HG03558 (cell line): Measurements from ENCODE around the gene FLT3.
"Not testable (repeated sequence)": the region's sequence is repeated elsewhere in the genome, so short reads cannot be mapped to it uniquely, and the experiment has no call there.

Experiments used
- ATAC-seq: cut with Tn5 transposase; IDR thresholded peaks from one replicate; pipeline ENCODE4 v1.9.1; 2021; ENCODE audit warnings: moderate number of reproducible peaks; ENCODE audit not compliant: unreplicated experiment; ENCODE audit errors: extremely low read depth

The FLT3 gene

DNA sequence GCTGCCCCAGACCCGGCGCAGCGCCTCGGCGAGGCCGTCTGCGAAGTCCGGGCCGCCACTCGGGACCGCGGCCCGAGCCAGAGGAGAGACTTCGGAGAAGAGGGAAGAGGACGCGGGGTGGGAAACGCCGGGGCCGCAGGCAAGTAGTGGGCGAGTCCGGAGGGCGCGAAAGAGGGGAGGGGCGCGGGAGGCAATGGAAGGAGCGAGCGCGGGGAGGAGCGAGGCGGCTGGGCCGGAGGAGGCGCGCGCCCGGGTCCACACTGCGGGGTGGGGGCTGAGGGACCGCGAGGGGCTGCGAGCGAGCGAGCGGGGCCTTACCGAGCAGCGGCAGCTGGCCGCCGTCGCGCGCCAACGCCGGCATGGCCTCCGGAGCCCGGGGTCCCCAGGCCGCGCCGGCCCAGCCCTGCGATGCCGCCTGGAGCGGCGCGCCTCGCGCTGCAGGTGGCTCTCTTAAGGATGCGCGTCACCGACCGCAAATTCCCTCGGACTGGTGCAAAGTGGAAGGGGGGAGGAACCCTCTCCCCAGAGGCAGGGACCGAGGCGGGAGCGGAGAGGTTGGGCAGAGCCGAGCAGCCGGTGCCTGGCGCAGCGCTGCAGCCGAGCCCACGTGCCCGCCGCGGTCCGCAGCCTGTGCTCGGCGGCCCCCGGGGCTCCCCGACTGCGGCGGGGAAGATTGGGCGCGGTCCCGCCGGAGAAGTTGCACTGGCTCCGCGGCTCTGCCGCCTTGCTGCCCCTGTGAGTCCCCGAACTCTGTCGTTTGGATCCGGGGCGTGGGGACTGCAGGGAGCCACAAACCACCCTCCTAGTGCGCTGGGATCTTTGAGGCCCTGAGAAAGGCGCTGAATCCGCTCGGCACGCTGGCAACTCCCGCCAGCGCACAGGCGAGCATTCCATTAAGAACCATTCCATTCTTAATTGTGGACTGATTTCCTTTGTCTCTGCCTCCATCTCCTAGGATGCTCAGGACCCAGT, at the start of gene FLT3:
Gene FLT3, minus strand, starts transcription at position 427 of the 972 bp plus-strand sequence. Its CDS starts 66 bp downstream, at position 361.
- ATAC-seq: no peak

DNA sequence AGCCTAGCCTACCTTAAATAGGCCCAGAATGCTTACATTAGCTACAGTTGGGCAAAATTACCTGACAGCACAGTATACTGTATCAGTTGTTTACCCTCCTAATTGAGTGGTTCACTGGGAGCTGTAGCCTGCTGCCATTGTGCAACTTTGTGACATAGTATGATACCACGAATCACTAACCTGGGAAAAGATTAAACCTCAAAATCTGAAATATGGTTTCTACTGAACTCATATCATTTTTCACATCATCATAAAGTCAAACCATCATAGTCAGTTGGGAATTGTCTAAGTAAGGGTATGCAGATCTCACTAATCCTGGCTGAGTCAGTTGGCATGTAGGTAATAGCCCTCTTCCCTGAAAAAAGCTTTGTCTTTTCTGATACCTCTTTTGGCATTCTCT, 47.1 kb upstream of the FLT3 start:
- no peak for ATAC-seq

DNA sequence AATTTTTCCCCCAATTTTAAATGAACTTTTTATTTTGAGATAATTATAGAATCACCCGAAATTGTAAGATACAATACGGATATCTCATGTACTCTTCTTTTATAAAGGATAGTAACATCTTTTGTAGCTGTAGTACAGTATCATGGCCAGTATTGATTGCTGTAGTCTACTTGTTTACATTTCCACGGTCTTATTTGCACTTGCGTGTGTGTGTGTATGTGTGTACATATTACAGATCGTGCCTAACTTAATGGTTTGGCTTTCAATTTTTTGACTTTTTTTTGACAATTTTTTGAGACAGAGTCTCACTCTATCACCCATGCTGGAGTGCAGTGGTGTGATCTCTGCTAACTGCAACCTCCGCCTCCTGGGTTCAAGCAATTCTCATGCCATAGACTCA, 44.7 kb upstream of the FLT3 start:
- no peak for ATAC-seq

GRCh38 chr13:28141542-28141941, 41.2 kb upstream of the FLT3 start:
- not testable (repeated sequence) for ATAC-seq

GRCh38 chr13:28140433-28141125, 40.2 kb upstream of the FLT3 start:
- ATAC-seq: no peak

GRCh38 chr13:28138756-28139470, 38.5 kb upstream of the FLT3 start:
- ATAC-seq: no peak

DNA sequence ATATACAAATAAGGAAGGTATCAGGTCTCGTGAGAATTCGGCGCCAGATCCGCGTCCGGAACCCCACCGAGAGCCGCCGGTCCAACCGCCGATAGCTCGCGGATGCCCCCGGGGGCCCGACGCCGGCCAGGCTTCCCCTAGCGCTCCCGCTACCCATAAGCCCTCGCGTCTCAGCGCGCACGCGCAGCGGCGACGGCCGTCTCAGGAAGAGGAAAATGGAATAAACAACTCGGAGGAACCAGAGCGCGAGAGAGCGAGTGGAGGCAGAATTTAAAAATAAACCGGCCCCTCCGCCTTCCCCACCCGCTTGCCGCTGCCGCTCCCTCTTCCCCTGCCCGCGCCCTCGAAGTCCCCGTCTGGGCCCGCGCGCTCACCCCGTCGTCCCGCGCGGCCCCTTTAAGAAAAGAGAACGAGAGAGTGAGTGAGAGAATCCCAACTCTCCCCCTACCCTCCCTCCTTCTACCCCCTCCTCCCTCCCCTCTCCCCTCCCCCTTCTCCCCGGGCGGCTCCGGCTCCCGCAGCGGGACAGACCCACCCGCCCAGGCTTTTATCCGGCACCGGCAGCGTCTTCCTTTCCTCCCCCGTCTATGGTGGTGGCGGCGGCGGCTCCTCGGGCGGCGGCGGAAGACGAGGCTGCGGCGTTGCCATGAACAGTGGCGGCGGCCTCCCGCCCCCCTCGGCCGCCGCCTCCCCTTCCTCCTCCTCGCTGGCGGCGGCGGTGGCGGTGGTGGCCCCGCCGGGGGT, 37.8 kb upstream of the FLT3 start, which contains the start of gene PAN3:
Gene PAN3, plus strand, starts transcription at position 534 of the 744 bp plus-strand sequence. Its CDS starts 113 bp downstream, at position 647.
- peak; percentile 31 for ATAC-seq

GRCh38 chr13:28137596-28137995, 37.2 kb upstream of the FLT3 start:
- no peak for ATAC-seq

- ATAC-seq: no peak
These were observed 36.5 kb upstream of the FLT3 start for GRCh38 chr13:28136916-28137315.

DNA sequence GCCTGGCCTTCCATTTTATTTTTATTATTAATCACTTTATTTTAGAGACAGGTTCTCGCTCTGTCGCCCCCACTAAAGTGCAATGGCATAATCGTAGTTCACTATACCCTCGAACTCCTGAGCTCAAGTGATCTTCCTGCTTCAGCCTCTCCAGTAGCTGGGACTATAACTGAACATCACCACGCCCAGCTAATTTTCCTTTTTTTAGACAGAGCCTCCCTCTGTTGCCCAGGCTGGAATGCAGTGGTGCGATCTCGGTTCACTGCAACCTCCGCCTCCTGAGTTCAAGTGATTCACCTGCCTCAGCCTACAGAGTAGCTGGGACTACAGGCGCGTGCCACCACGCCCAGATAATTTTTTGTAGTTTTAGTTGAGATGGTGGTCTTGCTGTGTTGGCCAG, 31.3 kb upstream of the FLT3 start:
- ATAC-seq: no peak

GRCh38 chr13:28129911-28130693, 29.7 kb upstream of the FLT3 start:
- no peak for ATAC-seq

DNA sequence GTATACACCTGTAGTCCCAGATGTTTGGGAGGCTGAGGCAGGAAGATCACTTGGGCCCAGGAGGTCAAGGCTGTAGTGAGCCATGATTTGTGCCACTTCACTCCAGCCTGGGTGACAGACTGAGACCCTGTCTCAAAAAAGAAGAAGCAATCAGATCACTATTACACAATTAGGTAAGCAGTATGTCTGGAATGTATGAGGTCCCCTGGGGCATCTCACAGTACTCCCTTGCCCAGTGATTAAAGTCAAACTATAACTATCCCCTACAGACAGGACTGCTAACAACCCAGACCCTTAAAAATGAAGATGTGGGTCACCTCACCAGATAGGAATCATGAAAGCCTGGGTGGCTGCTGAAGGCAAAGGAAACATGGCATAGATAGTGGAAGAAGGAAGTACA, 28.6 kb upstream of the FLT3 start:
- no peak for ATAC-seq

GRCh38 chr13:28128030-28128429, 27.7 kb upstream of the FLT3 start:
- ATAC-seq: no peak

- no peak for ATAC-seq
These were observed 20.8 kb upstream of the FLT3 start for GRCh38 chr13:28121224-28121623.

DNA sequence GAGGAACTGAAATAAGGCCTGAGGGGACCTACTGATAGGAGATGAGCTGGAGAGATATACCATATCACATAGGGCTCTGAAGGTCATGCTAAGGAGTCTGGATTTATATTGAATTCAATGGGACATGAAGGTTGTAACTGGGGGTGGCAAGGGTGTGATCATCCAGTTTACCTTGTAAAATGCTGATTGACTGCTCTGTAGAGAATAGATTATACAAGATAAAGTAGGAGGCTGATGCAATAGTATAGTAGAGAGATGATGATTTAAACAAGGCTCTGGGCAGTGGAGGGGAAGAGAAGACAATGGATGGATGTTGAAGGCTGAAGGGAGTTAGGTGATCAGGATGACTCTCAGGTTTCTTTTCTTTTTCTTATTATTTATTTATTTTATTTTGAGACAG, 19.9 kb upstream of the FLT3 start:
- no peak for ATAC-seq

GRCh38 chr13:28117689-28118377, 17.5 kb upstream of the FLT3 start:
- no peak for ATAC-seq

GRCh38 chr13:28116736-28117135, 16.4 kb upstream of the FLT3 start:
- ATAC-seq: no peak

GRCh38 chr13:28110414-28110813, 10.0 kb upstream of the FLT3 start:
- no peak for ATAC-seq

GRCh38 chr13:28106976-28107375, 6.6 kb upstream of the FLT3 start:
- no peak for ATAC-seq
